GM21619 (cell line): ENCODE data around the gene SCIN.

ENCODE experiments used
- ATAC-seq: cut with Tn5 transposase; IDR thresholded peaks from one replicate; pipeline ENCODE4 v1.9.1; 2021; ENCODE audit not compliant: unreplicated experiment

SCIN gene

DNA sequence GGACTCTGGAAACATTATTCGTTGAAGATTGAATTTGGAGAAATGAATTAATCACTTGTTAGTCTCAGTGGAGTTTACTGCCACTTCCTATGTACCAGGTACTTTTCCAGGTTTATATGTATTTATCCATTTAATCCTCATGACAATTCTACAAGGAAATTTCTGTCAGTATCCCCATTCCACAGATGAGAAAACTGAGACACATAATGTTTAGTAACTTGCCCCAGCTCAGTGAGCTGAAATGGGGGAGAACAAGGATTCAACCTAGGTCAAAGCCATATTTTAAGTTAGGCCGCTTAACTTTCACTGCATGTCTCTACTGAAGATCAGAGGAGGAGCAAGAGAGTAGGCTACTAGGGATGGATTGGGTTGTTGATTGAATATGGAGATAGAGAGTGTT, 4.6 kb upstream of the SCIN start:
- no peak for ATAC-seq

DNA sequence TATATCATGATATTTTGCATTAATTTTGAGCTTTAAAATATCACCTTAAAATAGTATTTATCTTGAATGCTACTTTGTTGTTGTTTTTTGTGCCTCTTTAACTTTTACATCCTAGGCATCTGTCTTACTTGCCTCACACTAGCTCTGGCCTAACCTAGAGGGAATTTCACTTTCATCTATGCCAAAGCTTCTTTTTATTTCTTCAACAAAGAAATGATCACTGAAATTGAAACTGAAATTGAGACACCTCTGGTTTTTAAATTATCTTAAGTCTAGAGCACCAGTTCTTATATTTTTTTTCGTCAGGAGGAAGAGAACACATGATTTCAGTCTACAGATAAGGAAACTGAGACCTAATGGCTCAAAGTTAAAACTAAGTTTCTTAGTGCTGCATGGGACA, 3.5 kb upstream of the SCIN start:
- ATAC-seq: peak; percentile 85

DNA sequence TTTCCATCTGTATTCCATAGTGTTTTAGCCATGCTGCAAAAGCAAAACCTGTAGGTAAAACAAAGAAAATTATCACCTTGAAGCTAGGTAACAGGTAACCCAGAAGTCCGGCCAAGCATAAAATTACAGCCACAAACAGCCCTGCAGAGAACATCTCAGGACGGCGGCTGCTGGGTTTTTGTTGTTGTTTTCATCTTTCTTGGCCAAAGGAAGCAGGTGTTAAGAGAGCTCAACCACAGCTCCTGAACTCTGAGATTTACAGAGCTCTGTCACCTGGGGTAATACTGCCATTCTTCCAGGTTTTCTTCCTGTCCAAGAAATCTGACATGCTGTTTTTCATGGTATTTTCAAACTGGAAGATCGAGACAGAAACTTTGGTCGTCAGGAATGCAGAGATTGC, 847 bp upstream of the SCIN start:
- peak; percentile 41 for ATAC-seq

DNA sequence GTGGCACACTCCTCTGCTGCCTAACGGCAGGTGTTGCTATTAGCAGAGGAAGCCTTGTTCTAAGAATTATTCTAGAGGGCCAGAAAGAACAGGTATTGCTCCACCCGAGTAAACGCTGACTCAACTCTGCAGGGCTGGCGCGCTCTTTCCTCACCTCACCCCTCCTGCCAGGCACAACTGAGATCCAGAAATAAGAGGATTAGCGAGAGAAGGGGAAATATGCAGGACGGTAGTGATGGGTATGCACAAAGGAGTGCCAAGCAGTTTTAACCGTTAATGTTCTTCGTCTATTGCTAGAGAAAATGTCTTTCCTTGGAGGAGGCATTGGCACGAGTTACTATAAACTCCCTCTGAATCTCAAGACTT, 369 bp upstream of the SCIN start:
- no peak for ATAC-seq

DNA sequence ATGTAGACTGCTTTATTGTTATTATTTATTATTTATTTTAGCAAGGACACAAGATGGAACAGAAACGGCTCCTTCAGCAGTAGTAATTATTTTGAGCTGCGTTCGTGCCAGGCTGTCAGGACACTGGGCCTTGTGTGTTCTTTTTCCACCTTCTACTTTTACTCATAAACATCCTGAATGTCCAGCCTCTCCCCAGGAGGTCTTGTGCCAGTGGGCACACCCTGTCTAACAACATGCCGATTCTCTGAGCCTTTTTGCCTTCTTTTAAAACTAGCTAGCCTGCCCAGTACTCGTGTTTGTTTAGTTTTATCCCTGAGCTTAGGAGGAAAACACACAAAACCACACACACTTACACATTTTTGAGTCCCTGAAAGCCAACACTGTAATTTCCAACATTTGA, 1.2 kb downstream of the SCIN start:
- no peak for ATAC-seq

DNA sequence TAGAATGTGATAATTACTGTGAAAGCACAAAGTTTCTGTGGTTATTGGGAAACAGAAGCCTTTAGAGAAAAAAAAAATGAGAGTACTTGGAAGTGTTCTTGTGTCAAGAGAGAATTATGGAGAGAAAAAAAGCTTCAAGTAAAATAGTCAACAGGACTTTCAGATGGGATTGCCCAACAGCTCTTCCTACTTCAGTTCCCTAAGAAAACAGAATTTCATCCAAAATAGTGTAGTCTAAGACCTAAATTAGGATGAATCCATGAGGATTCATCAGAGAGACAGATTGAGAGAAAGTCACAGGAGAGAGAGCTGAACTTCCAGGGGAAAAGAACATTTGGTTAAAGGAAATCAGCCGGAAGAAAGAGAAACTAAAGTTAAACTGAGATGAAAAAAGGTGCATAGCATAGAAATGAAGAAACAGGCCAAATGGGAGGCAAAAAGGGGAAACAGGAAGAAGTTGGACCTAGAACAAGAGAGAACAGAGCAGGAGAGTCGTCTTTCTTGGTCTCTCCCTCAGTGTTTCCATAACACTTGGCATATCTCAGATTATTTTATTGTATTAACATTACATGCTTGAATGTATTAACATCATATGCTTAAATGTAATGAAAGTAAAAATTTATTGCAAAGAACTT, 2.5 kb downstream of the SCIN start:
- no peak for ATAC-seq

DNA sequence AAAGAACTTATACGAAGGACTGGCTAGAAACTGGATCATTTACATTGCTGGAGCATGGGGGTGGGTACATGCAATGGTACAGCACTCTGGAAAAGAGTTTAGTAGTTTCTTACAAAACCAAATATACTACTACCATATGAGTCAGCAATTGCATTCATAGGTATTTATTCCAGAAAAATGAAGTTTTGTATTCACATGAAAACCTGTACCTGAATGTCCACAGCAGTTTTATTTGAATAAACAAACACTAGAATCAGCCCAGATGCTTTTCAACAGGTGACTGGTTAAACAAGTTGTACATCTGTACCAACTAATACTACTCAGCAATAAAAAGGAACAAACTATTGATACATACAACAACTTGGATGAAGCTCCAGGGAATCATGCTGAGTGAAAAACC, 3.4 kb downstream of the SCIN start:
- no peak for ATAC-seq

DNA sequence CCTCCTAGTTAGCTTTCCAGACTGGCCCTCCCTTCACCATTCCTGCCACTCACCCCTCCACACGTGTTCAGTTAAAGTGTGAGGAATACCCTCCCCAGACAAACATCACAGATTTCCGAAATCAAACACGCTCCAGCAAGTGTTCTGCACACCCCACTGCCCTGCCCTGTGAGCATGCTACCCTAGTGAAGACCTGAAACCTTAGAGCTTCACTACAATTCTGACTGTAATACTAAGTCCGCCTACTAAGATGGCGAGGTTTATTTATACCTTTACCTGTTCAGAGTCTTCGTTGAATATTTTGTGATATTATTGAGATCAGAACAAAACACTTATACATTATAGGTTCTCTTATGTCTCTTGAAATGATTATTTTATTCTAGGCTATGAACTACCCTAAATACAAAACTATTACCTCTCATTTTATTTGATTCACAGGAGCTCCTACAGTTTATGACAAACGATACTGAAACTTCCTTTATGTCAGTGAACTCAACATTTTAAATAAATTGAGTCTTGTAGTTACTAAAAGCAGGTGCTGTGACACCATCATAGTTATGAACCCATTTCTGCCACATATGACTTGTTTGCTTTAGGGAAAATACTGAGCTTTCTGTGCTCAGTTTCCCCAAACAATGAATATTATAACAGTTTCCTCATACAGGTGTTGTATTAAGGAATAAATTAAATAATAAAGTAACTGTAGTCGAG, 8.6 kb downstream of the SCIN start:
- ATAC-seq: peak; percentile 87

DNA sequence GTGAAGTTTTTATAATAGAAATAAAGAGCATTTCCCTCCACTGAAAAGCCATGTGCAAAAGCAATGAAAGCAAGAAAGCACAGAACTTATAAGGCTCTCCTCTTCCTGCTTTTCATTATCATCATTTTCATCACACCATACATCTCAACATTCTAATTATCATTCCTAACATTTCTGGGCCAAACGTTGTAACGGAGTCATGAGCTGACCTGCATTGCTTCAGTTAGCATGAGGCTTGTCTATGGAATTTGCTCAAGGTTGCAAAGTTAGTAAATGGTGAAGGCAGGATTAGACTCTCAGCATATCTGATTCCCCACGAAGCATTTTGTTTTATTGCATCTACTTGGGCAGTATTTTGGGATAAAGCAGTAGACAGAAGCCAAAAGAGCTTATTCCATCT, 11.4 kb downstream of the SCIN start:
- ATAC-seq: no peak

DNA sequence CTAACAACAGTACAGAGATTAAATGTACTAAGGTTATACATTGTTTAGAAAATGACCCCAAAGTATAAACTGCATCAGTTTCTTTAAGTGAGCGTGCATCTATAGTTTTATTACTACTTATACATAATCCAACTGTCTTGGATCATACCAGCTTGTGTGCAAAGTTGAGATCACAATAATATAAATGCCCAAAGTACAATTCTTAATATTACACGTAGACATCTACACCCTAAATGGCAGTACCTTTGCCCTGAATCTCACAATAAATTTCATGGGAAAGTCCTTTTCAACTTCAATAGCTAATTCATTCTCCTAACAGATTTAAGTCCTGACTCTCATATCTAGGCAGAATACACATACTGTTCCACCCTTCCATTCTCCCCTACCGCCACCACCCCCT, 11.8 kb downstream of the SCIN start:
- ATAC-seq: no peak

DNA sequence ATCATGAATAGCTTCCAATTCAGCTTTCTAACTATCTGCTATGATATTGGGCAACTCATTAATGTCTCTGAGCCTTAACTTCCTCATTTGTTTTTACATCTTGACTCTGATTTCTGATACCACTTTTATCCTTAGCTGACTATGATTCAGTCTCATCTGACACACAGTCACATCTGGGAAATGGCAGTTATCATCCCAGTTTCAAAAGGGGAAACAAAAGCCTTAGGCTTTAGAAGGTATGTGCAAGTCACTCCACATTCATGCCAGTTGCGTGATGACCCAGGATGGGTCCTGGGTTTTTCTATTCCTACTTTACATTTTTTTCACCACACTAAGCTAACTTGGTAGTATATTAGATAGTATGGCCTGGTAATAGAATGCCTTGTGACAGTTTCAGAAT, 12.7 kb downstream of the SCIN start:
- no peak for ATAC-seq

DNA sequence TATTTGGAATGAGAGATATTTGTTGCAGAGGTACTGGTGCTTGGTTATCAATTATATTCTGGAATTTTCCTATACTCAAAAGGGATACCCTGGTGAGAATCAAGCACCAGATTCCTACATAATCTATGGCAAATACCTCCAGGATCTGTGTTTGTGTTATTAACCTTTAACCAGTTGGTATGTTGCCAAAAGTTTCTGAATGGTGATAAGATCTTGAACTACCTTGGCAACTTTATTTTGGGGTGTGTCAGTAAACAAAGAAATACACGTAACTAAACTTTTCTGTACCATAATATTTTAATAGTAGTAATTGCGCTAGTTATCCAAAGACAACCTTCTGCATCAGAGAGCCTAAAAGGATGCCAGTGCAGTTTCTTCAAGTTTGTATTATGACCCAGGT, 13.4 kb downstream of the SCIN start:
- no peak for ATAC-seq

DNA sequence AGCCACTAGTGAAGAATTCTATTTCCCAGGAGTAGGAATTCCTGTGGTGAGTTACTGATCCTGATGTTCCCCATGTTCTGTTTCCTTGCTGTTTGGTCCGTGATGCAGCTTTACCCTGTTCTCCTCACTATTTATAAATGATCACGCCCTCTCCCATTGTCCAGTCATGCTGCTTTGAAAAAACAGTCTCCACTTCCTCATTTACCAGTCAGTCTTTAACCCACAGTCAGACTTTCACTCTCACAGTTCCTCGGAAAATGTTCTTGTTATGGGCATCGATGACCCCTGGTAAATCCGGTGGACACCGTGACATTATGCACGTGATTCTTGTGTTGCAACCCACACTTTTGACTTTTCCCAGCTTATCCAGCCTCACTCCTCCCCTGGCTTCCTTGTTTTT, 14.4 kb downstream of the SCIN start:
- ATAC-seq: peak; percentile 99

DNA sequence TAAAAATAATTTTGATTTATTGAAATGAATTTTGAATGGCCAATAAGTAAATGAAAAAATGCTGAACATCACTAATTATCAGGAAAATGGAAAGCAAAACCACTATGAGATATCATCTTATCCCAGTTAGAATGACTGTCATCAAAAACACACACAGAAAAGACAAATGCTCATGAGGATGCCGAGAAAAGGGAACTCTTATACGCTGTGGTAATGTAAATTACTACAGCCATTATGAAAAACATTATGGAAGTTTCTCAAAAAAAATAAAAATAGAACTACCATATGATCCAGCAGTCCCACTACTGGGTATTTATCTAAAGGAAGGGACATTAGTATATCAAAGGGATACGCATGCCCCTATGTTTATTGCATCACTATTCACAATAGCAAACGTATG, 15.8 kb downstream of the SCIN start:
- no peak for ATAC-seq

DNA sequence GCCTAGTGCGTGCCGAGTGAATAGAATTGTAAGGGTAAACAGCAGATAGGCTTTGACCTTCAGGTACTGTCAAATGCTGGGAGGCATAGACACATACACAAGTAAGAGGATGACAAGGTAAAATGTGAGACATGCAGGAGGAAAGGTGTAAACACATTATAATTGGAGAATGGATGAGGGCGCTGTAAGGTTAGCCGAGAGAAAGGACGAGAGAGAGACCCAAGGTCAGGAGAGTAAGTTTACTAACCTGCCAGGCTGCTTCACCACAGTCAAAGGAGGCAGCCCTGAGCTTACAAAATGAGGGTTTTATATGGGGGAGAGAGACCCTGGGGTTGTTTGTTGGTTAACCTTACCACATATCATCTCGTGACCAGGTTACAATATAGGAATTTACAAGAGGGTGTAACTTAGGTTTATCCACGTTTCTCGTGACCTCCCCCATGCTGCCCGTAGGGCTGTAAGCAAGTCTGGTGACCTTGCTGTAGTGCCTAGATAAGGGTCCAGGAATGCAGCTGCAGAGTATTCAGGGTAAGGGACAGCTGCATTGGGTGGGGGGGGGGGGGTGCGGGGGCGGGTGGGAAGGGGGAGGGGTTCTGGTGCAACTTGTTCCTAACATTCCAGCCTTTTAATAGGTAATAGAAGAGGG, 17.9 kb downstream of the SCIN start:
- no peak for ATAC-seq

DNA sequence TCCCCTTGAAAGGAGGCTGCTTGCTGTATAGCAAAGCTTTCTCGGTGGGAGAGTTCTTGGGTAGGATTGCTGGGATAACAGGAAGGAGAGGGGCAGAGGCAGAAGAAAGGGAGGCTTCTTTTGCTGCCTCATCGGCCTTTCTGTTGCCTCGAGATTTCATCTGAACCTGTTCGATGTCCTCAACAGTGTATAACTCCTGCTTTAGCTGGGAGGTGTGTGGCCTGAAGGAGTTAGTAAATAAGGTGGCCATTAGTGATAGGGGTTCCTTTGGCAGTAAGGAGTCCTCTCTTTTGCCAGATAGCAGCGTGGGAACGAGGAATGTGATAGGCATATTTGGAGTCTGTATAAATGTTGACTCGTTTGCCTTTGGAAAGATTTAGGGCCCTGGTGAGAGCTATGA, 20.0 kb downstream of the SCIN start:
- ATAC-seq: no peak

DNA sequence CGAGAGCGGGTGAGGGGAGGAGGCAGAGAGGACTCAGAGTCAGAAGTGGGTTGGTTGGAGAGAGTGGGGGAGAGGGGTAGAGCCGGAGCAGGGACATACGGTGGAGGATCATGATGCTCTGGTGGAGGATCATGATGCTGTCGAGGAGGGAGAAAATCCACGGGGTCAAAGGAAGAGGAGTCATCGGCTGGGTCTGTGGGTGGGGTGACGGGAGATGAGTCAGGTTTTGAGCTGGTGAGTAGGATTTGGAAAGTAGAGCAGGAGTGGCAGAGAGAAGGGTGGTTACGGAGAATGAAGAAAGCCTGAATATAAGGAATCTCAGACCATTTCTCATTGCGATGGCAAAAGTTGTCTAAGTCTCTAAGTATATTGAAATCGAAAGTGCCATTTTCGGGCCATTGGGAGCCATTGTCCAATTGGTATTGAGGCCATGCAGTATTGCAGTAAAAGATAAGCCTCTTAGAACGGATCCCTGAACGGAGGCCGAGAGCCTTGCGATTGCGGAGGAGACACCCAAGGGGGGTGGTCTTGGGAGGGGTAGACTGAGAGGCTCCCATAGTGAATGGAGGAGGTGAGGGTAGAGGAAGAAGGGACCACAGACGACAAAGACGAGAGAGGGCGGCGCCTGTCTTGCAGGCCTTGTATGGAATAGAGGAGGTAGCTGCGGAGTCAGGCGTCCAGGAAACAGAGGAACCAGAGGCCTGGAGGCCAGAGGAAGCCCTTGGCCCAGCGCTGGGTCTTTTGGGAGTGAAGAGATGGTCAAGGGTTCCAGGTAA, 23.8 kb downstream of the SCIN start:
- no peak for ATAC-seq

DNA sequence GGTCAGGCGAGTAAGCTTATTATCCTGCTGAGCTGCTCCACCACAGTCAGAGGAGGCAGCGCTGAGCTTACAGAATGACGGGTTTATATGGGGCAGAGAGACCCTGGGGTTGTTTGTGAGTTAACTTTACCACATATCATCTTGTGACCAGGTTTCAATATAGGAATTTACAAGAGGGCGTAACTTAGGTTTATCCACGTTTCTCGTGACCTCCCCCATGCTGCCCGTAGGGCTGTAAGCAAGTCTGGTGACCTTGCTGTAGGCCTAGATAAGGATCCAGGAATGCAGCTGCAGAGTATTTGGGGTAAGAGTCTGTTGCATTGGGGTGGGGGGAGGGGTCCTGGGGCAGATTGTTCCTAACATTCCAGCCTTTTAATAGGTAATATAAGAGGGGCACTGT, 24.6 kb downstream of the SCIN start:
- ATAC-seq: no peak

DNA sequence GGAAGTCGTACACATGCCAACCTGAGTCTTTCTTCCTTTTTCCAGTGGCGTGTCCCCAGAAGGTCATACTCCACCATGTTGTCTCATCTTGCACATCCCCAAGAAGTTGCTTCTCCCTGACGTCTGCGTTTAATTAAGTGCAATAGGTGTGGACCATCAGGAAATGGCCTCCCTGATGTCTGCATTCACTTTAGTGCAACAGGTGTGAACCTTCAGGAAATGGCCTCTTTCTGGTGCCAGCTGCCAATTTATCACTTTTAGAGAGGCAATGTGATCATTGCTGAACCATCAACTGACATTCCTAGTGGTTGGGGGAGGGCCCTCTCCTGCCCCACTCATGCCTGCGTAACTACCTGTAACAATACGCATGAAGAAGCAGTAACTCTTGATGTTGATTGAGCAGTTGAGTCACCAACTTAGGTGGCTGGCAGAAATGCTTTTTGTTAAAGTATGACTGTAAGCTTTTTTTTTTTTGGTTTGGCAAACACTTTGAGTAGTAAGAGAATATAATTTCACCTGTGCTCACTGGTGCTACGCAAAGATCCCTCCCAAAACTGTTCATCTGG, 25.8 kb downstream of the SCIN start:
- no peak for ATAC-seq

DNA sequence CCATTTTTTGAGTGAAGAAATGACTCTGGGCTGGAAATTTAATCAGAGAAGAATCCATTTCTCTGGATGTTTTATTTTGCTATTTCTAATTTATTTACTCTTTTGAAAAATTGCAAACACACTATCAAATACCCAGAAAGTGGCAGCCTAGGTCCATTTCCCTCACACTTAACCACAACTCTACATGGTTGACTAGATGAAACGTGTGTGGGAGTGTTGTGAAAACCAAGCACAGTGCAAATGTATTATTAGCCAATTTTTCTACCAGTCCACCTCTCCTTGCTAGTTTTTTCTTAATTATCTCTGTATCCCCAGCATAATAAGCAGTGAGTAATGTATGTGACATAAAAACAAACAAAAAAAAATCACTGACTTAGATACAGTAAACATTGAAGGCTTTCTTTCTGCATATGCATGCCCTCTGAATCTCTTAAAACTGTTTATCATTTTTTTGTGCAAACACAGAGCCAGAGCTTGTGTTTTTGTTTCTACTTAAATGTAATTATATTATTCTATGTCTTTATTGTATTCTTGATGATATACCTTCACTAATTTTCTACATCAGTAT, 30.9 kb downstream of the SCIN start:
- ATAC-seq: peak; percentile 94

DNA sequence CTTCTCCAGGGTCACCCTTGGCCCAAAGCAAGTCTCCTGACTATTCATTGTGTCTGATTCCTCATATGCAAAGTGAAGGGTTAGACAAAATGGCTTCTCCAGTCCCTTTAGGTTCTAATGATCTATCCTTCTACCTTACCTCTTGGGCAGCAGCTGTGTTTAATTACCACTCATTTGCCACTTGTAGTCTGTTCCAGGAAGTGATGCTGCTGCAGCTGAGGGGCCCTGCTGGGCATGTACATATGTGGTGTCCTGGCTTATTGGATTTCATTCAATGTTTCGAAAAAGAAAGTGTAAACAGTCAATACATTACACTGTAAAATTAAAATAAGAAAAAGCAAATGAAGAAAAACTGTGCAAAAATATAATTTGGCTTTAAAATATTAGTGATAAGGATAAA, 36.6 kb downstream of the SCIN start:
- no peak for ATAC-seq
